ENCODE measurements around the gene NSUN4.

DNA sequence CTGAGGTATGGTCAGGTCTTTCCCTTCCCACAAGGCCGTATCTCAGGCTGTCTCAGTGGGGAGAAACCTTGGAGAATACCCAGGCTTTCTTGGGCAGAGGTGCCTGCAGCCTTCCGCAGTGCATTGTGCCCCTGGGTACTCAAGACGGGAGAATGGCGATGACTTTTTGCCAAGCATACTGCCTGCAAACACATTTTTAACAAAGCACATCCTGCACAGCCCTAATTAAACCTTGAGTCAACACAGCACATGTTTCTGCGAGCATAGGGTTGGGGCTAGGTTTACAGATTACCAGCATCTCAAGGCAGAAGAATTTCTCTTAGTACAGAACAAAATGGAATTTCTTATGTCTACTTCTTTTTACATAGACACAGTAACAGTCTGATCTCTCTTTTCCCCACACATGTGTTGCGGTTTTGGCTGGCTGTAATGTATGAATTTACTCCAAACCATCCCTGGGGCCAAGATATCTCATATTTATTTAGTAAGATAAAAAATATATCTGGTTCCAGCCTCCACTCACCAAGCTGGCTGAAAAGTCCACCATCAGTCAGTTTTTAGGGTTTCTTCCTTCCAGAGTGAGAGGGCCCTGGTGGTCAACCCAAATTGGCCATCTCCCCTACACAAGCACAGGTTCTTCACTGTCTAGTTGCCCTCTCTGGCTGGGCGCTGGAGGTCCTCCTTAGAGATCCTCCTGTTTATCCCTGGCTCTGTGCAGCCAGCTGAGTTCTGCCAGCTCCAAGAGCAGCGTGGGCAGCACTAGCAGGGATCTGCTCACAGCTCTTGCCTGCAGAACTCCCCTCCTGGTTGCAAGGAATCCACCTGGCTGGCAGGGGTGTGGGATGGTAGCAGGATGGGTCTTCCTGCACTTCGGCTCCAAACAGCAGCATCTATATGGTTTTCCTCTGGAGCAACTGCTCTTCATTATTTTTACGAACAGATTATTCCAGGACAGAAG lies 56.1 kb downstream of the NSUN4 start:
- TF ChIP-seq, protein P1, sequence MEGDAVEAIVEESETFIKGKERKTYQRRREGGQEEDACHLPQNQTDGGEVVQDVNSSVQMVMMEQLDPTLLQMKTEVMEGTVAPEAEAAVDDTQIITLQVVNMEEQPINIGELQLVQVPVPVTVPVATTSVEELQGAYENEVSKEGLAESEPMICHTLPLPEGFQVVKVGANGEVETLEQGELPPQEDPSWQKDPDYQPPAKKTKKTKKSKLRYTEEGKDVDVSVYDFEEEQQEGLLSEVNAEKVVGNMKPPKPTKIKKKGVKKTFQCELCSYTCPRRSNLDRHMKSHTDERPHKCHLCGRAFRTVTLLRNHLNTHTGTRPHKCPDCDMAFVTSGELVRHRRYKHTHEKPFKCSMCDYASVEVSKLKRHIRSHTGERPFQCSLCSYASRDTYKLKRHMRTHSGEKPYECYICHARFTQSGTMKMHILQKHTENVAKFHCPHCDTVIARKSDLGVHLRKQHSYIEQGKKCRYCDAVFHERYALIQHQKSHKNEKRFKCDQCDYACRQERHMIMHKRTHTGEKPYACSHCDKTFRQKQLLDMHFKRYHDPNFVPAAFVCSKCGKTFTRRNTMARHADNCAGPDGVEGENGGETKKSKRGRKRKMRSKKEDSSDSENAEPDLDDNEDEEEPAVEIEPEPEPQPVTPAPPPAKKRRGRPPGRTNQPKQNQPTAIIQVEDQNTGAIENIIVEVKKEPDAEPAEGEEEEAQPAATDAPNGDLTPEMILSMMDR (IDR thresholded peaks at IDR 0.05): no peak
- no peak for TF ChIP-seq POLR2A (IDR thresholded peaks at IDR 0.05)

All from thyroid gland (tissue), 4 donors.